ENCODE data around the gene RBM39.
A peak's percentile ranks its signal among the peaks of the same experiment; 100 is the strongest.
"Not testable (repeated sequence)": the region's sequence is repeated elsewhere in the genome, so short reads cannot be mapped to it uniquely, and the experiment has no call there.

The RBM39 gene

DNA sequence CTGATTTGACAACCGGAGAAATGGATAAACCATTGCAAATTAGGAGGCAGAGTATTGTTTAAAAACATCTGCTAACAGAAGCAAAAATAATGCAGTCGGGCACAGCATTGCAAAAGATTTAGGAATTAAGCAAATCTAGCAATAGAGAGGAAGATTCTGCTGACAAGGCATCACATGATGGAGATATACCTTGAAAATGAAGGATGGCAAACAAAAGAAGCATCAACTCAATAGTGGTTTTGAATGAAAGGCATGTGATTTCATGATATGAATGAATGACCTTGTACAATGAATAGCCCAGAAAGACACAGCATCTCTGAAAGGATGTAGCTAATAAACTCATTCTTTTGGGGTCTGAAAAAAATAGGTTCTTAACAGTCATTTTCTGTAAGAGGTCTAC, 8.6 kb upstream of the RBM39 start:
- DNase-seq, result no peak

- DNase-seq, result not testable (repeated sequence)
Measured at GRCh38 chr20:35744492-35744841, 2.4 kb upstream of the RBM39 start.

- peak; percentile 57 for DNase-seq
Measured at GRCh38 chr20:35743693-35744491, 1.8 kb upstream of the RBM39 start.

GRCh38 chr20:35742741-35743523, 872 bp upstream of the RBM39 start:
- DNase-seq, result peak; percentile 70

DNA sequence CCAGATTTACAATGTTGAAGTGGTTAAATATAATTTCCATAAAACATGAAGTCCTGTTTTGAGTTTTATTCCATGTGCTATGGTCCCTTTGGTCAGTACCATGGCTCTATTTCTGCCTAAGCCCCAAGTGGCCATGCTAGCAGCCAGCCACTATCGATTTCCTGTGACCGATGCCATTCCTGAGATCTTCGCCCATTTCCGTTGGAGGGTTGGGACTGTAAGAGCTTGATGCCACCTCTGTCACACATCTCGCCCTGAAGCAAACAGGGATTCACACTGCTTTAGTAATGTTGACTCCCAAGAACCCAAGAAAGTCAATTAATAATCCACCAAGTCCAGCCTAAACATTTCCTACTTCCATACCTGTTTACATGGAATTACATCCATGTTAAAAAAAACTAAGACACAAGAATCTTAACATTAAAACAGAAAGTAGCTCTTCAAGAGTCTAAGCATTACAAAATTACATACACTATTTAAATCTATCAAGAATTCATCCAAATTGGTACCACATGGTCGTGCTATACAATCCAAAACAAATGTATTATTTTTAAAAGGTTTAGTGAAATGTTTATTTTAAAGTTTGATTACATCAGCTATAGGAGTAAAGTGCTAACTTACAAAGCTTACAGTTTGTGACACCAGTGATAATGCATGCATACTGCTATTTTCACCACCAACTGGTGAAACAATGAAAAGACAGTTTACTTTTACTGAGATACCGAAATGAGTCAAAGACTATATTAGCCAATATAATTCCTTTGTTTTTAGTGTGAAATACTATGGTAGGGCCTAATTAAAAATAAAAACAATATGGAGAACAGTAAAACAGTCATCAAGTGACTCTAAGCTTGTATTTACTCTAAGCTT, 2.5 kb downstream of the RBM39 start:
- peak; percentile 19 for DNase-seq

GRCh38 chr20:35738410-35739179, 3.5 kb downstream of the RBM39 start:
- no peak for DNase-seq

DNA sequence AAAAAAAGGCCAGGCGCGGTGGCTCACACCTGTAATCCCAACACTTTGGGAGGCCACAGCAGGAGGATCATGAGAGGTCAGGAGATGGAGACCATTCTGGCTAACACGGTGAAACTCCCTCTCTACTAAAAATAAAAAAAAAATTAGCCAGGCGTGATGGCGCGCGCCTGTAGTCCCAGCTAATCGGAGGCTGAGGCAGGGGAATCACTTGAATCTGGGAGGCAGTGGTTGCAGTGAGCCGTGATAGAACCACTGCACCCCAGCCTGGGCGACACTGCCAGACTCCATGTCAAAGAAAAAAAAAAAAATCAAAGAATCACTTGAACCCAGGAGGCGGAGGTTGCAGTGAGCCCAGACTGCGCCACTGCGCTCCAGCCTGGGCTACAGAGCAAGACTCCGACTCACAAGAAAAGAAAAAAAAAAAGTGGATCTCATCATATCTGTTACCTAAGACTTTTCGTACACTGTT, 4.2 kb downstream of the RBM39 start:
- DNase-seq, result no peak

GRCh38 chr20:35735826-35736470, 6.1 kb downstream of the RBM39 start:
- DNase-seq, result no peak

DNA sequence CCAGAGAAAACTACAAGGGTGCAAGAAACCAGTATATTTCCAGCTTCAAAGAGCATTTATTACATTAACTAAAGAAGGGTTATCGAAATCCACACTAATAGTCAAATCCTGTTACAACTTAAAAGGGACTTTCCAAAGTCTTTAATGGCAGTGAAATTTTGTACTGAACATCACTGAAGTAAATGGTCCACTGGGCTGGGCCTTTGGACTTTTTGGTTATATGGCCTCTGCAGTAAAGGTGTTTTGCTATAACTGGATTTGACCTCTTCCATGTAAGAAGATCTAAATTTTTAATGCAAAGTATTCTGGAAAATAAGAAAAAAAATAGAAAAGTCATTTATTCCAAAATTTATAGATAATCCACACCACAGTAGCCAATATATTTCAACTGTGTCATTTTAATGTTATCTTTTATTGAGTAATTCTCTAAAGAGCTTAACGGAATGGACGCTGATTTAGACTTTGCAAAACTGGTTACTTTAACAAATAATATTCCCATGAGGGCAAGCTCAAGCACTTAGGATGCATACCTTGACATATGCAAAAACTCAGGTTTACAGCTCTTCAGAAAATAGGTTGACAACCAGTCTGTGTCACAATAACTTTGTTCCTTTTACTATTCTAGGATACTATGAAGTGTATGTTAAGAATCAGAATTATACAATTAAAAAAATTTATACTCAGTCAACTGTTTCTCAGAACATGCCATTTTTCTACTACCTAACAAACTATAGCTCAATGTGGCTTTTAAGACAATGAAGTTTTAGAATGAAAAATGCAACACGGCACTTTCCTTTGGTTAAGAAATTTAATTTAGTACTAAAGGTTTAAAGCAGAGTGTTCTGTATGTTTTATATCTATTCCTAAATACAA, 7.0 kb downstream of the RBM39 start:
- DNase-seq, result no peak

- DNase-seq, result no peak
Measured at GRCh38 chr20:35734374-35734773, 7.7 kb downstream of the RBM39 start.

DNA sequence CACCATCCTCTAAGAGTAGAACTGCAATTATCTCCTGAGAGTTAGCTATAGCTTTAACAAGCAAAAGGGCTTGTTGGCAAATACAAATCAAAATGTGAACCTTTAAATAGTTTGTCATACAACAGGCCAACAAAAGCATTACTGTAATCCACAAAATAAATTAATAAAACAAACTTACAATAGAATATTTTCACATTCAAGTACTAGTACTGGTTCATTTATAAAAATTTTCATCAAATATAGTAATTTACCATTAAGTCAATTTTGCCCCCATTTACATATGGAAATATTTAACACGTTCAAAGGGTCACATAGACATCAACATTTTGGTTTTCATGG, 9.4 kb downstream of the RBM39 start:
- DNase-seq, result no peak

GRCh38 chr20:35731862-35732643, 10.0 kb downstream of the RBM39 start:
- DNase-seq, result no peak

DNA sequence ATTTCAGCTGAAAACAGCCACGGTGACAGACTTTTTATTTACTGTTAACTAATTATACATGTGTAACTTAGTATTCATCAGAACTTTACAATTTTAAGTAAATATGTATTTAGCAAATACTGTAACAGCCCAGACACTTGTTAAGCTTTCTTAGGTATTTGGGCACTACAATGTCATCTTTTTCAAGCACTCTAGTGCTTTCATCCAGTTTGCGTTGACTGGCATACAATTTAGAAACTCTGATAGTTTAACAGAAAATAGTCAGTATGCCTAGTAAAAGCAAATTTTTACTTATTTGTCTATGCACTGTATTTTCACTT, 10.6 kb downstream of the RBM39 start:
- no peak for DNase-seq

GRCh38 chr20:35730583-35731468, 11.2 kb downstream of the RBM39 start:
- DNase-seq, result no peak

DNA sequence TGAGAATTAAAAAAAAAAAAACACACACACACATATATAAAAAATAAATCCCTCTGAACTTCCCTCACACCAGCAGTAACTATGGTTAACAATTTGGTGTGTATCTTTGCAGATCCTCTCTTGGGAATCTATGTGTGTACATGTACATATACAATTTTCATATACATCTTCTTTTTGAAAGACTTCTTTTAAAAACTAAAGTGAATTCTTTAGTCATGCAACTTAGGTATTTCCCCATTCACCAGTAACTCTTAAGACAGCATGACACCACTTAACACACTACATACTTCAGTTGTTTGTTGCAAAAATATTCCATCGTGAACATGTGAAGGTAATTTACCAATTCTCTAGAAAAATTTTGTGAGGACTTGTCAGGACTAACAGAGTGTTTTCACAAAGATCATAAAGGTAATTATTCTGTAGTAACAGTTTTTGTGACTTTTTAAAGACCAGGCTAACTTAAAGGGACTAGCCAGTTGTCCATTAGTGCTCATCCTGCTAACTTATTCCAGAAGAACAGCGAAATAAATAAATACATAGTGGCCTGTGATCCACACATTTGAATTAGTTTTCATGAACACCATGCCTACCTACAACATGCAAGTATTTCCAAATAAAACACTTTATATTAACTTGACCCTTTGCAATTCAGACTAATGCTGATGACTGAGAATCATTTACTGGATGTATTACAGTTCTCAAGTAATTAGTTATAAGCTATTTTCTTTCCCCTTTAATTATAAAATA, 12.1 kb downstream of the RBM39 start:
- no peak for DNase-seq

- DNase-seq, result no peak
Measured at GRCh38 chr20:35729283-35729807, 12.7 kb downstream of the RBM39 start.

GRCh38 chr20:35726842-35727711, 15.0 kb downstream of the RBM39 start:
- DNase-seq, result no peak

All from DMS53 (cell line).